KG1 (cell line): ENCODE measurements around the gene KRTAP15-1.

Experiments used
- DNase-seq: peaks from one replicate; lab custom pipeline; 2025; lab: John Stamatoyannopoulos, UW

KRTAP15-1 gene

DNA sequence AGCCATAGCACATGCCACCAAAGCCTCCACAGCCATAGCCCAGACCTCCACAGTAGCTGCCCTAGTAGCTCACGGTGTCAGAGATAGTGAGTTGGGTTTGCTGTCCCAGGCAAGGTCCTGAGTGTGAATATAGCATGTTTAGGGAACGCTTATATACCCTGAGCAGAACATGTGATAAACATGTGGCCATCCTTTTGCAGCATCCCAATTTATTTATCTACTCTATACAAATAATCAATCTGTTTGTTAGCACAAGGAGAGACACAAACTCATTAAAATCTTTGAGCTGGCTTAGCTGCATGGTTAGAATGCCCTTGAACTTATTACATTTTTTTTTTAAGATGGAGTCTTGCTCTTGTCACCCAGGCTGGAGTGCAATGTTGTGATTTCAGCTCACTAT, 47.3 kb downstream of the KRTAP15-1 start, which contains the start of gene KRTAP19-2:
KRTAP19-2 (minus strand) TSS at position 101 of the 400 bp plus-strand sequence; CDS start at position 13, 88 bp downstream.
- no peak for DNase-seq
